Measurements from ENCODE around the gene TMEM38A. TPM values are rescaled to one million over a fixed set of nuclear protein-coding genes. Genes with fewer than 3 reads are reported as not detected.
"Not testable (repeated sequence)": the region's sequence is repeated elsewhere in the genome, so short reads cannot be mapped to it uniquely, and the experiment has no call there.

Gene TMEM38A
- total RNA-seq, 1 donor from 2014 or later, result 3.7 TPM

GRCh38 chr19:16668176-16668575, 7.2 kb downstream of the TMEM38A start:
- H3K4me1 Mint-ChIP-seq (ENCODE audit: low read depth), result no peaks in the 10 kb centered on the region
- no peak for DNase-seq (ENCODE audit: low spot score)
- no peaks in the 10 kb centered on the region for H3K9me3 Mint-ChIP-seq (ENCODE audit: low read depth)
- no peak overlapping the region for H3K4me3 Mint-ChIP-seq (ENCODE audit: unreplicated experiment)
- no peak for TF ChIP-seq CTCF (IDR thresholded peaks at IDR 0.05)
- no peaks in the 10 kb centered on the region for H3K36me3 Mint-ChIP-seq (ENCODE audit: low read depth)
- no peak overlapping the region for H3K27ac Mint-ChIP-seq (ENCODE audit: unreplicated experiment)
- no peaks in the 10 kb centered on the region for H3K27me3 Mint-ChIP-seq (ENCODE audit: low read depth)

- H3K27ac Mint-ChIP-seq (ENCODE audit: unreplicated experiment); H3K4me1 Mint-ChIP-seq (ENCODE audit: low read depth); H3K9me3 Mint-ChIP-seq (ENCODE audit: low read depth); H3K36me3 Mint-ChIP-seq (ENCODE audit: low read depth); H3K27me3 Mint-ChIP-seq (ENCODE audit: low read depth); H3K4me3 Mint-ChIP-seq (ENCODE audit: unreplicated experiment); DNase-seq (ENCODE audit: low spot score): not testable (repeated sequence)
Observed at GRCh38 chr19:16668702-16669101, 7.8 kb downstream of the TMEM38A start.

GRCh38 chr19:16670291-16670690, 9.4 kb downstream of the TMEM38A start:
- H3K27ac Mint-ChIP-seq (ENCODE audit: unreplicated experiment), result no peak overlapping the region
- no peaks in the 10 kb centered on the region for H3K9me3 Mint-ChIP-seq (ENCODE audit: low read depth)
- H3K36me3 Mint-ChIP-seq (ENCODE audit: low read depth), result no peaks in the 10 kb centered on the region
- no peak overlapping the region for H3K4me3 Mint-ChIP-seq (ENCODE audit: unreplicated experiment)
- no peaks in the 10 kb centered on the region for H3K27me3 Mint-ChIP-seq (ENCODE audit: low read depth)
- H3K4me1 Mint-ChIP-seq (ENCODE audit: low read depth), result no peaks in the 10 kb centered on the region
- DNase-seq (ENCODE audit: low spot score), result no peak
- no peak for TF ChIP-seq CTCF (IDR thresholded peaks at IDR 0.05)

- Mint-ChIP-seq H3K9me3 (ENCODE audit: low read depth) (no peaks in the 10 kb centered on the region), H3K27me3 (ENCODE audit: low read depth) (no peaks in the 10 kb centered on the region), H3K36me3 (ENCODE audit: low read depth) (no peaks in the 10 kb centered on the region), H3K27ac (ENCODE audit: unreplicated experiment) (no peak overlapping the region), H3K4me3 (ENCODE audit: unreplicated experiment) (no peak overlapping the region), H3K4me1 (ENCODE audit: low read depth) (no peaks in the 10 kb centered on the region)
- DNase-seq (ENCODE audit: low spot score), result no peak
- no peak for TF ChIP-seq CTCF (IDR thresholded peaks at IDR 0.05)
Observed at GRCh38 chr19:16671652-16672274, 10.8 kb downstream of the TMEM38A start.

- no peak overlapping the region for H3K27ac Mint-ChIP-seq (ENCODE audit: unreplicated experiment)
- H3K27me3 Mint-ChIP-seq (ENCODE audit: low read depth), result no peaks in the 10 kb centered on the region
- no peak for TF ChIP-seq CTCF (IDR thresholded peaks at IDR 0.05)
- no peak for DNase-seq (ENCODE audit: low spot score)
- no peaks in the 10 kb centered on the region for H3K36me3 Mint-ChIP-seq (ENCODE audit: low read depth)
- H3K4me1 Mint-ChIP-seq (ENCODE audit: low read depth), result no peaks in the 10 kb centered on the region
- H3K4me3 Mint-ChIP-seq (ENCODE audit: unreplicated experiment), result no peak overlapping the region
- no peaks in the 10 kb centered on the region for H3K9me3 Mint-ChIP-seq (ENCODE audit: low read depth)
Observed at GRCh38 chr19:16673231-16673630, 12.3 kb downstream of the TMEM38A start.

- not testable (repeated sequence) for DNase-seq (ENCODE audit: low spot score); H3K27ac Mint-ChIP-seq (ENCODE audit: unreplicated experiment); H3K9me3 Mint-ChIP-seq (ENCODE audit: low read depth); H3K36me3 Mint-ChIP-seq (ENCODE audit: low read depth); H3K4me1 Mint-ChIP-seq (ENCODE audit: low read depth); H3K4me3 Mint-ChIP-seq (ENCODE audit: unreplicated experiment); H3K27me3 Mint-ChIP-seq (ENCODE audit: low read depth)
Observed at GRCh38 chr19:16673839-16674238, 12.9 kb downstream of the TMEM38A start.
